Measurements from ENCODE around the gene CLEC16A.

GRCh38 chr16:10943064-10943353, 1.4 kb upstream of the CLEC16A start:
- TF ChIP-seq CTCF (IDR thresholded peaks at IDR 0.05): no peak
- TF ChIP-seq POLR2A (IDR thresholded peaks at IDR 0.05): no peak
